Non-pigmented ciliary epithelial cell (primary cell): ENCODE data around the gene RAB3C.
"Not testable (repeated sequence)": the region's sequence is repeated elsewhere in the genome, so short reads cannot be mapped to it uniquely, and the experiment has no call there.

Source experiments
- DNase-seq: peaks from one replicate; pipeline ENCODE4 v3.0.0-alpha.2; 2010; ENCODE audit warnings: low read depth

Gene RAB3C

DNA sequence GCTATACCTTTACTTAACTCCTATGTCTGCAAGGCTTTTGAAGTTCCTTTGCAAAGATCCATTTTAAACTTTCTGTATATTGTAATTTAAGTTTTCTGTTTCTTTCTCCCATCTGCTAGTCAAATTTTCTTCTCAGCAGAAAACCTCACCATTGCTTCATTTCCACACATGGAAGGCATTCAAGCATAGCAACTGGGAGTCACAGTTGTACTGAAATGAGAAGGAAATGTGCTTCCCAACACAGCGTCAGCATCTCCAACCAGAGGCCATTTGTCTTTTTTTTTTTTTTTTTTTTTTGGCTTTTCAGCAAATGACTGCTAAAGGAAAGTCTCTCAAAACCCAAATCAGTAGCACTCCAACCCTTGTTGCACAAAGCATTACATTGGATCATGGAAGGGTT lies 92.5 kb downstream of the RAB3C start:
- no peak for DNase-seq

DNA sequence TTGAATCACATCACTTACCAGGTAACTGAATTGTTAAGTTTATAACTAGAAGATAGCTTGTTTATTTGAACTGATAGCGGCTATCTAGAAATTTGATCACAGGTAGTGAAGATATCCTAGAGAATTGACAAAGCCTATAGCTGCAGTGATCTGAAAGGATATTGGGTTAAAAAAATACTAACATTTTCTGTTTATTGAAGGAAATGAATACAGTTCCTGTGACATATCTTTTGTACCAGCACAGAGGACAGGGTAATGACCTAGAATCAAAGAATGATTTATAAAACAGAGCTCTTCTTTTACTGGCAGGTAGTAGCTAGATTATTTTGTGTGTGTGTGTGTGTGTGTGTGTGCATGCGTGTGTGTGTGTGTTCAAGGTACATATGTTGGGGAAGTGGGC lies 94.8 kb downstream of the RAB3C start:
- no peak for DNase-seq

DNA sequence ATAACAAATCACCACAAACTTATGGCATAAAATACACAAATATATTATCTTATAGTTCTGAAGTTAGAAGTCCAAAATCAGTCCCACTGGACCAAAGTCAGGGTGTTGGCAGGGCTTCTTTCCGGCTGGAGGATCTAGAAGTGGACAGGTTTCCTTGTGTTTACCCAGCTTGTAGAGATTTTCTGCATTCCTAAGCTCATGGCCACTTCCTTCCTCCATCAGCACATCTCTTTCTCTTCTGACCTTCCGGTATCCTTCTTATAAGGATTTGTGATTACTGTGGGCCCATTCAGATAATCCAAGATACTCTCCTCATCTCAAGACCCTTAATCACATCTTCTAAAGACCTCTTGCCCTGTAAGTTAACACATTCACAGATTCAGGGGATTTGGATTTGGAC lies 97.6 kb downstream of the RAB3C start:
- DNase-seq = no peak

GRCh38 chr5:58681943-58682342 lies 99.1 kb downstream of the RAB3C start:
- no peak for DNase-seq

- DNase-seq = no peak
Measured at GRCh38 chr5:58683567-58683966, 100.7 kb downstream of the RAB3C start.

DNA sequence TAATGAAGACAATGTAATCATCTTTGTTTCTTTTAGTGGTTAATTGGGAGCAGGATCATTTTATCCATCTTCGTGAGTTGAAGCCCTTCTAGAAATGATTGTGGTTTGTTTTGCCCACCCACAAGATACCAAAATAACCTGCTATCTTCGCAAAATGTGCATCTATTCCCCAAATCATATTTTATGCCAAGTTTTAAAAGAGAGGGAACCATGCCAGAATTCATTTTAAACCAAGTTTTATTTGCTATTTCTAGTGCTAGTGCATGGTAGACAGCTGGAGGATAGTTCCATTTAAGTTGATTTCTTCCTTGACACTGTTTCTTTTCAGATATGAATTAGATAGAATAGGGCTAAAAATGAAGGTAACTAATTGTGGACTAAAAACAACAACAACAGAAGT lies 104.2 kb downstream of the RAB3C start:
- DNase-seq = no peak

DNA sequence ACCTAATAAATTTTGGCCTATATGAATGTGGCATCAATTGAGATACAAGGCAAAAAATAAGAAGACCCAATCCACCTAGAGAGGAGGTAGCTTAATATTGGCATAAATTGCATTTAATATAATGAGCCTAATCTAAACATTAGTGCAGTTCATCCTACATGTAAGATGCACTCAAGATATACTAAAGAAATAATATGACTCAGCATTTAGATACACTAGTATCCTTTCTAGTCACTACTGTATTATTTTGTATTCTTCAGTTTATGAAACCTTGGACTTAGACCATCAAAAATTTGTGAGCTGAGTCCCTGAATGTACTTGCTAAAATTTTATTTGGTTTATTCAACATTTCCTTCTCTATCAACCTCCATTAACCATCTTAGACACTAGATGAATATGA lies 104.7 kb downstream of the RAB3C start:
- DNase-seq = no peak

DNA sequence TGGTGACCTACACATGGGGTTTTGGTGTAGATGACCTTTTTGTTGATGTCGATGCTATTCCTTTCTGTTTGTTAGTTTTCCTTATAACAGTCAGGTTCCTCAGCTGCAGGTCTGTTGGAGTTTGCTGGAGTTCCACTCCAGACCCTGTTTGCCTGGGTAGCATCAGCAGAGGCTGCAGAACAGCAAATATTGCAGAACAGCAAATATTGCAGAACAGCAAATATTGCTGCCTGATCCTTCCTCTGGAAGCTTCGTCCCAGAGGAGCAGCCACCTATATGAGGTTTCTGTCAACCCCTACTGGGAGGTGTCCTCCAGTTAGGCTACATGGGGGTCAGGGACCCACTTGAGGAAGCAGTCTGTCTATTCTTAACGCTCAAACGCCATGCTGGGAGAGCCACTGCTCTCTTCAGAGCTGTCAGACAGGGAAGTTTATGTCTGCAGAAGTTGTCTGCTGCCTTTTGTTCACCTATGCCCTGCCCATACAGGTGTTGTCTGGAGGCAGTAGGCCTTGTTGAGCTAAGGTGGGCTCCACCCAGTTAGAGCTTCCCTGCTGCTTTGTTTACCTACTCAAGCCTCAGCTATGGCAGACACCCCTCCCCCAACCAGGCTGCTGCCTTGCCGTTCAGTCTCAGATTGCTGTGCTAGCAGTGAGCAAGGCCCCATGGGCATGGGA lies 116.3 kb downstream of the RAB3C start:
- DNase-seq = not testable (repeated sequence)

DNA sequence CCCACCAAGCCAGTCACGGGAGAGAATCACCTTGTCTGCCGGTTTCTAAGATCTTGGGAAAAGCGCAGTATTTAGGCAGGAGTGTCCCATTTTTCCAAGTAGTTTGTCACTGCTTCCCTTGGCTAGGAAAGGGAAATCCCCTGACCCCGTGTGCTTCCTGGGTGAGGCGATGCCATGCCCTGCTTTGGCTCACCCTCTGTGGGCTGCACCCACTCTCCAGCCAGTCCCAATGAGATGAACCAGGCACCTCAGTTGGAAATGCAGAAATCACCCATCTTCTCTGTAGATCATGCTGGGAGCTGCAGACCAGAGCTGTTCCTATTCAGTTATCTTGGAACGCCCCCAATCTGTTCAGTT lies 116.9 kb downstream of the RAB3C start:
- no peak for DNase-seq

DNA sequence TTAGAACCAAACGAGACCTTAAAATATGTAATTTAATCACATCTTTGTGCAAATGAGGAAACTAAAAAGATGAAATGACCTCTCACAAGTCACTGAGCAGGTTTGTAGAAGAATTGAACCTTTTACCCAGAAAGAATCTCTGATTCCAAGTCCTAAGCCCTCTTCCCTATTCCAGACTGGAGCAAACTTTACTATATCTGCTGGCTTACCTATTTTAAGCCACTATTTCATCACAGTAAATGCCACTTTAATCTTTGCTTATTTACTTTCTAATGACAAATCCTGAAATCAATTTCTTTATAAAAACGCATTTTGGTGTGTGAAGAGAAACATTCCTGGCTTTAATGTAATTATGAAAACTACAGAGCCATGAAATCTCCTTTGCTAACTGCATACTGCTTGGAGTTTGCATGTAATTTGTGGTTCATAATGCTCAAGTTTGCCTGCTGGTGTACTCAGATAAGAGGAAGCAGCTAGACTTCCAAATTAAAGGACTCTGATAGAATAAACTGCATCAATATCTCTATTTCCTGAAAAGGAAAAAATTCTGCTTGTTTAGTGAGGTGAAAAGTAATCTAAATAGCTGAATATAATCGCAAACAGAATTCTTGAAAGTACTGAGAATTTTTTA lies 121.2 kb downstream of the RAB3C start:
- no peak for DNase-seq

GRCh38 chr5:58706736-58707135 lies 123.9 kb downstream of the RAB3C start:
- DNase-seq = no peak

DNA sequence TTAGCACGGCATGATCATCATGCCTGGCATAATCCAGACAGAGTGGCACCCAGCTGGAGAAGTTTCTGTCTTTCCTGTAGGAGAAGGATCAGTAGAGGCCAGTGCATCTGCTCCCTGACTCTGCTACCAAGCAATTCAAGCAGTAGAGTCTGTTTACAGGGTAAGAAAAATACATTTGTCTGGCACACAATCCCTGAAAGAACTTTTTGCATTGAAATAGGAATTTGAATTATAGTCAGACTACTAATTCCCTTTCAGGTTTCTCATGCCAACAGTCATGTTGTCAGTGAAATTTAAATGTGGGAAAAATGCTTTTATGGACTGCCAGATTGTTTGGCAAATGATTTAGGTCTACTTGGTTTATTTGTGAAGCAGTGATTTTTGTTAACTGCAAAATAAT lies 125.6 kb downstream of the RAB3C start:
- no peak for DNase-seq

- not testable (repeated sequence) for DNase-seq
Measured at GRCh38 chr5:58710425-58710824, 127.5 kb downstream of the RAB3C start.

- DNase-seq = no peak
Measured at GRCh38 chr5:58710871-58711270, 128.0 kb downstream of the RAB3C start.

GRCh38 chr5:58711965-58712364 lies 129.1 kb downstream of the RAB3C start:
- no peak for DNase-seq

GRCh38 chr5:58714046-58714445 lies 131.2 kb downstream of the RAB3C start:
- DNase-seq = no peak

GRCh38 chr5:58715997-58716656 lies 133.3 kb downstream of the RAB3C start:
- no peak for DNase-seq

GRCh38 chr5:58716713-58717112 lies 133.8 kb downstream of the RAB3C start:
- no peak for DNase-seq

- DNase-seq = no peak
Measured at GRCh38 chr5:58717303-58718007, 134.6 kb downstream of the RAB3C start.

DNA sequence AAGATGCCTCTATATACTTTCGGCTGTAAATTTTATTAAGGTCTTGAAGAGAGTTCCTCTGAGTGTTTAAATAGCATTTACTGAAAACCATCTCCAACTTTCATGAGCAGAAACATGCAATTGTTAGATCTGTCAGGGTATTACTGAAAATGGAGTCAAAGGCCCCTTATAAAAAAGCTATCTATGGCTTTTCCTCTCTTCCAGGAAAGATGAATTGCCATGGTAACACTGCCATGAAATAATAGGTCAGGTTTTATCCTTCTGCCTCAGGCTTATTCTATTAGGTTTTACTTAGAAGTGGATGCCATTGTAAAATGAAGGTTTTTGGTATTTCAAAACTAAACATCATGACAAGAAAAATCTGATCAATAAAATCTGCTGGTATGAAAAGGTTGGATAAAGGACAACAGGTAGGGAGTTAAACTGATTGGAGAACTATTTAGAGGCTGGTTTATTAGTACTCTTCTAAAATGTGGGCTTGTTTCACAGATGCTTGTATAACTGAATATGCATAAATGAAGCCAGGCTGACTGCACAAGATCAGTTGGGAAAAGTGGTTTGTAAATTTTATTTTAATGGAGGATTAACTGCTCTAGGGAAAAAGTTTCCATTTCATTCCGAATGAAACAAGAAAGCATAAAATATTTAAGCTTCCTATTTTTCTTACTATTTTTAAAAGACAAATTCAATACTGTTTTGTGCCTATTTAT lies 135.5 kb downstream of the RAB3C start:
- no peak for DNase-seq

- no peak for DNase-seq
Measured at GRCh38 chr5:58722160-58722559, 139.3 kb downstream of the RAB3C start.

DNA sequence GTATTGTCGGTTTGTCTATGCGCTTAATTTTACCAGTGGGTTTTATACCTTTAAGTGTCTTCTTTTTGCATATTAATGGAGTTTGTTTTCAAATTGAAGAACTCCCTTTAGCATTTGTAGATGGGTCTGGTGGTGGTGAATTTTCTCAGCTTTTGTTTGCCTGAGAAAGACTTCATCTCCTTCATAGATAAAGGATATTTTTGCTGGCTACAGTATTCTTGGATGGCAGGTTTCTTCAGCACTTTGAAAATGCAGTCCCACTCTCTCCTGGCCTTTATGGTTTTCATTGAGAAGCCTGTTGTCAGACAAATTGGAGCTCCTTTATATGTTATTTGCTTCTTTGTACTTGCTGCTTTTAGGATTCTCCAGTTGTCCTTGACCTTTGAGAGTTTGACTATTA lies 142.1 kb downstream of the RAB3C start:
- no peak for DNase-seq
